Astrocyte (in vitro differentiated cells and primary cell): Measurements from ENCODE around the gene POTEG.
"Not testable (repeated sequence)": the region's sequence is repeated elsewhere in the genome, so short reads cannot be mapped to it uniquely, and the experiment has no call there.

ENCODE experiments used
- EZH2 ChIP-seq: IDR thresholded peaks from 2 replicates; pipeline ENCODE4 v1.6.1; 2012; ENCODE audit warnings: mild to moderate bottlenecking, low read length, inconsistent platforms; ENCODE audit not compliant: insufficient read depth
- TF ChIP-seq, protein P1 (sequence below): IDR thresholded peaks from 2 replicates; pipeline ENCODE4 v1.5.1; 2011; ENCODE audit warnings: low read depth, mild to moderate bottlenecking, inconsistent platforms, low read length, moderate library complexity; ENCODE audit not compliant: insufficient read depth

DNA sequence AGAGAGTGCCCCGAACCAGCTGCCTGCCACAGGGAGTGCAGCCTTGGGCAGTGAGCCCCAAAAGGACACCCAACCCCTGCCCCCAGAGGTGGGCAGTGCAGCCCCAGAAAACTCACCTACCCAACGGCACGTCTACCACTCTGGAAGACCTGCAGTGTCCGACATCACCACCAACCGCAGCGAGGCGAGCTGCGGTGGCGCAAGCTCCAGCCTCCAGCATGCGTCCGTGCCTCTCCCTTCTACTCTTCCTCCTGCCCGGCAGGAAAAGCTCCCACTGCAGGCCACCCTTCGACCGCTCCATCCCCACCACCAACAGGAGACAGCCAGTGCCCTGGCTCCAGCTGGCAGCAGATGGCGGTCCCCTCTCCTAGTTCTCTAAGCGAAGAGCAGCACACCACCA, 47.3 kb upstream of the POTEG start:
- TF ChIP-seq, protein P1, sequence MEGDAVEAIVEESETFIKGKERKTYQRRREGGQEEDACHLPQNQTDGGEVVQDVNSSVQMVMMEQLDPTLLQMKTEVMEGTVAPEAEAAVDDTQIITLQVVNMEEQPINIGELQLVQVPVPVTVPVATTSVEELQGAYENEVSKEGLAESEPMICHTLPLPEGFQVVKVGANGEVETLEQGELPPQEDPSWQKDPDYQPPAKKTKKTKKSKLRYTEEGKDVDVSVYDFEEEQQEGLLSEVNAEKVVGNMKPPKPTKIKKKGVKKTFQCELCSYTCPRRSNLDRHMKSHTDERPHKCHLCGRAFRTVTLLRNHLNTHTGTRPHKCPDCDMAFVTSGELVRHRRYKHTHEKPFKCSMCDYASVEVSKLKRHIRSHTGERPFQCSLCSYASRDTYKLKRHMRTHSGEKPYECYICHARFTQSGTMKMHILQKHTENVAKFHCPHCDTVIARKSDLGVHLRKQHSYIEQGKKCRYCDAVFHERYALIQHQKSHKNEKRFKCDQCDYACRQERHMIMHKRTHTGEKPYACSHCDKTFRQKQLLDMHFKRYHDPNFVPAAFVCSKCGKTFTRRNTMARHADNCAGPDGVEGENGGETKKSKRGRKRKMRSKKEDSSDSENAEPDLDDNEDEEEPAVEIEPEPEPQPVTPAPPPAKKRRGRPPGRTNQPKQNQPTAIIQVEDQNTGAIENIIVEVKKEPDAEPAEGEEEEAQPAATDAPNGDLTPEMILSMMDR = not testable (repeated sequence)
- not testable (repeated sequence) for TF ChIP-seq EZH2
